ENCODE data around the gene PRR29.

The PRR29 gene

GRCh38 chr17:64038331-64039105 lies 40.4 kb downstream of the PRR29 start:
- H3F3A ChIP-seq (ENCODE audit: insufficient read depth, low read length), result peaks cover 54% of the 10 kb centered on the region
- no peak for DNase-seq
- H3K9ac ChIP-seq (ENCODE audit: low read length), result no peak overlapping the region
- H3K36me3 ChIP-seq (replicated peaks; ENCODE audit: insufficient read depth, low read length), result peaks cover 26% of the 10 kb centered on the region
- no peaks in the 10 kb centered on the region for H3K27me3 ChIP-seq (replicated peaks; ENCODE audit: insufficient read depth, low read length)
- TF ChIP-seq CTCF (IDR thresholded peaks at IDR 0.05; ENCODE audit: low read length), result no peak
- TF ChIP-seq EZH2 (optimal IDR thresholded peaks at IDR 0.05; ENCODE audit: low read depth, low read length), result no peak
- no peak for TF ChIP-seq EZH2phosphoT487 (IDR thresholded peaks at IDR 0.05; ENCODE audit: low read length)
- H4K20me1 ChIP-seq (ENCODE audit: insufficient read depth, low read length), result no peaks in the 10 kb centered on the region
- peaks cover 25% of the 10 kb centered on the region for H3K79me2 ChIP-seq (ENCODE audit: low read length)
- H3K4me1 ChIP-seq (ENCODE audit: low read length), result no peaks in the 10 kb centered on the region
- no peak overlapping the region for H3K27ac ChIP-seq (ENCODE audit: low read length)
- H3K4me3 ChIP-seq (ENCODE audit: low read length), result no peak overlapping the region
- no peaks in the 10 kb centered on the region for H3K9me3 ChIP-seq (replicated peaks; ENCODE audit: insufficient read depth, low read length)
- no peak overlapping the region for H2AFZ ChIP-seq (ENCODE audit: low read length)
- H3K4me2 ChIP-seq (ENCODE audit: low read depth, low read length), result no peak overlapping the region
- no peaks in the 10 kb centered on the region for H3K9me2 ChIP-seq (replicated peaks; ENCODE audit: insufficient read depth, low read length)

- Histone ChIP-seq H3K4me1 (ENCODE audit: low read length) (no peaks in the 10 kb centered on the region), H3K27me3 (replicated peaks; ENCODE audit: insufficient read depth, low read length) (no peaks in the 10 kb centered on the region), H4K20me1 (ENCODE audit: insufficient read depth, low read length) (no peaks in the 10 kb centered on the region), H3K27ac (ENCODE audit: low read length) (no peak overlapping the region), H3K79me2 (ENCODE audit: low read length) (peaks cover 31% of the 10 kb centered on the region), H3K4me2 (ENCODE audit: low read depth, low read length) (no peak overlapping the region), H3F3A (ENCODE audit: insufficient read depth, low read length) (peaks cover 53% of the 10 kb centered on the region), H3K9me3 (replicated peaks; ENCODE audit: insufficient read depth, low read length) (no peaks in the 10 kb centered on the region), H2AFZ (ENCODE audit: low read length) (no peak overlapping the region), H3K4me3 (ENCODE audit: low read length) (no peak overlapping the region), H3K9ac (ENCODE audit: low read length) (no peak overlapping the region), H3K9me2 (replicated peaks; ENCODE audit: insufficient read depth, low read length) (no peaks in the 10 kb centered on the region), H3K36me3 (replicated peaks; ENCODE audit: insufficient read depth, low read length) (peaks cover 31% of the 10 kb centered on the region)
- no peak for DNase-seq
- no peak for TF ChIP-seq EZH2 (optimal IDR thresholded peaks at IDR 0.05; ENCODE audit: low read depth, low read length)
- TF ChIP-seq CTCF (IDR thresholded peaks at IDR 0.05; ENCODE audit: low read length), result no peak
- TF ChIP-seq EZH2phosphoT487 (IDR thresholded peaks at IDR 0.05; ENCODE audit: low read length), result no peak
These were observed 40.9 kb downstream of the PRR29 start for GRCh38 chr17:64039106-64039400.

DNA sequence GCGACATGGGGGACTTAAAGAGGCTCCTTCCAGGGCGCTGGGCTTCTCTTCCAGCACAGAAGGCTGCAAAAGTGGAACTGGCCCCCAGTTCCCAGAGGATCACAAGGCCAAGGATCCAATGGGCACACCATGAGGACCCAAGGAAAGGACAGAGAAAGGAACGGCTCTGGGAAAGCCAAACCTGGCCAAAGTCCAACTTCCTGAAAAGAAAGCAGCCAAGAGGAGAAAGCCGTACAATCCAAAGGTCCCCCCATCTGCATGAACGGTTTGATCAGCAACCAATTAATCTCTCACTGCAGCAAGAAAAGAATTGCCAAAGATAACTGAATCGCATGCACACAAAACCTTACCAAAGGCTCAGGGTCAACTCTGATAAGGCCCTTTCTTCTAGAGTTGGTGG lies 42.1 kb downstream of the PRR29 start:
- Histone ChIP-seq H3K36me3 (replicated peaks; ENCODE audit: insufficient read depth, low read length) (peaks cover 43% of the 10 kb centered on the region), H2AFZ (ENCODE audit: low read length) (no peak overlapping the region), H3K79me2 (ENCODE audit: low read length) (peaks cover 42% of the 10 kb centered on the region), H4K20me1 (ENCODE audit: insufficient read depth, low read length) (no peaks in the 10 kb centered on the region), H3K27me3 (replicated peaks; ENCODE audit: insufficient read depth, low read length) (no peaks in the 10 kb centered on the region), H3K4me3 (ENCODE audit: low read length) (no peak overlapping the region), H3K9ac (ENCODE audit: low read length) (no peak overlapping the region), H3K9me3 (replicated peaks; ENCODE audit: insufficient read depth, low read length) (no peaks in the 10 kb centered on the region), H3K4me2 (ENCODE audit: low read depth, low read length) (no peak overlapping the region), H3K27ac (ENCODE audit: low read length) (no peak overlapping the region), H3K9me2 (replicated peaks; ENCODE audit: insufficient read depth, low read length) (no peaks in the 10 kb centered on the region), H3K4me1 (ENCODE audit: low read length) (no peaks in the 10 kb centered on the region), H3F3A (ENCODE audit: insufficient read depth, low read length) (peaks cover 57% of the 10 kb centered on the region)
- TF ChIP-seq EZH2phosphoT487 (IDR thresholded peaks at IDR 0.05; ENCODE audit: low read length) (no peak), CTCF (IDR thresholded peaks at IDR 0.05; ENCODE audit: low read length) (no peak), EZH2 (optimal IDR thresholded peaks at IDR 0.05; ENCODE audit: low read depth, low read length) (no peak)
- no peak for DNase-seq

Measured in MM.1S (cell line).